Endodermal cell (in vitro differentiated cells): ENCODE results near the gene PPAN. TPM values are rescaled to one million over a fixed set of nuclear protein-coding genes. Genes with fewer than 3 reads are reported as not detected.

Experiments used
- DNase-seq: peaks from one replicate; pipeline ENCODE4 v3.0.0-alpha.2; 2017
- H3K27ac ChIP-seq: 2 replicates; pipeline ENCODE4 v1.5.1; 2013; ENCODE audit warnings: mild to moderate bottlenecking, low read depth, low read length, moderate library complexity
- H3K27me3 ChIP-seq: 2 replicates; pipeline ENCODE4 v1.6.1; 2013; ENCODE audit warnings: mild to moderate bottlenecking, low read length, moderate library complexity; ENCODE audit not compliant: insufficient read depth, control insufficient read depth, poor library complexity, severe bottlenecking
- H3K36me3 ChIP-seq: 2 replicates; pipeline ENCODE4 v1.7.0; 2013; ENCODE audit warnings: mild to moderate bottlenecking, low read length, moderate library complexity; ENCODE audit not compliant: control insufficient read depth, insufficient read depth
- H3K4me1 ChIP-seq: one replicate; pipeline ENCODE4 v1.7.0; 2013; ENCODE audit warnings: low read length; ENCODE audit not compliant: control insufficient read depth, insufficient read depth
- H3K4me3 ChIP-seq: 2 replicates; pipeline ENCODE4 v1.5.1; 2013; ENCODE audit warnings: mild to moderate bottlenecking, low read length, moderate library complexity
- H3K9ac ChIP-seq: 2 replicates; pipeline ENCODE4 v1.6.1; 2013; ENCODE audit warnings: mild to moderate bottlenecking, low read length, moderate library complexity; ENCODE audit not compliant: poor library complexity, severe bottlenecking; ENCODE audit errors: extremely low read depth
- H3K9me3 ChIP-seq: 2 replicates; pipeline ENCODE4 v1.6.1; 2013; ENCODE audit warnings: mild to moderate bottlenecking, low read length, moderate library complexity; ENCODE audit not compliant: control insufficient read depth
- H3K27ac Mint-ChIP-seq: 2 replicates; pipeline ENCODE4 v1.8.0; 2020; ENCODE audit warnings: mixed read lengths
- H3K27me3 Mint-ChIP-seq: 2 replicates; pipeline ENCODE4 v1.8.0; 2021; ENCODE audit warnings: mild to moderate bottlenecking, mixed read lengths; ENCODE audit not compliant: insufficient read depth
- H3K36me3 Mint-ChIP-seq: 2 replicates; pipeline ENCODE4 v1.8.0; 2020; ENCODE audit warnings: low read depth, mixed read lengths
- H3K4me1 Mint-ChIP-seq: 2 replicates; pipeline ENCODE4 v1.8.0; 2020; ENCODE audit warnings: mixed read lengths
- H3K4me3 Mint-ChIP-seq: 2 replicates; pipeline ENCODE4 v1.8.0; 2020; ENCODE audit warnings: mild to moderate bottlenecking, moderate library complexity, mixed read lengths
- H3K9me3 Mint-ChIP-seq: 2 replicates; pipeline ENCODE4 v1.8.0; 2020; ENCODE audit warnings: mild to moderate bottlenecking, mixed read lengths
- WGBS, 2 experiments: methylation state at CpG; one replicate each; pipeline versions ENCODE4 v1.1.5 to v1.1.7; 2013; ENCODE audit warnings: missing lambda C conversion rate in 2 of 2, mixed read lengths in 1 of 2; ENCODE audit not compliant: insufficient coverage in 1 of 2, insufficient read length in 1 of 2; 5-methylcytosine and 5-hydroxymethylcytosine counted together
- total RNA-seq, 2 donors: library from RNA; stranded (reverse); fragmentation: NEBNext Ultra II Directional in 1 of 2; extraction: Animal tissue kit (Norgen Biotek cat#: 25700) in 1 of 2; gene quantifications; 2 replicates in 1 of 2; 3 replicates in 1 of 2; pipeline ENCODE4 v1.2.1, GENCODE V29; 2021
- TF ChIP-seq, protein P1 (sequence below): fragments of 200-600 bp; sonication (generic); conservative IDR thresholded peaks from 2 replicates; pipeline ENCODE4 v1.5.0; 2021; ENCODE audit warnings: antibody characterized with exemption, mild to moderate bottlenecking

Gene PPAN
- total RNA-seq, 2 donors from 2014 or later = 40.3 to 54.0 TPM

DNA sequence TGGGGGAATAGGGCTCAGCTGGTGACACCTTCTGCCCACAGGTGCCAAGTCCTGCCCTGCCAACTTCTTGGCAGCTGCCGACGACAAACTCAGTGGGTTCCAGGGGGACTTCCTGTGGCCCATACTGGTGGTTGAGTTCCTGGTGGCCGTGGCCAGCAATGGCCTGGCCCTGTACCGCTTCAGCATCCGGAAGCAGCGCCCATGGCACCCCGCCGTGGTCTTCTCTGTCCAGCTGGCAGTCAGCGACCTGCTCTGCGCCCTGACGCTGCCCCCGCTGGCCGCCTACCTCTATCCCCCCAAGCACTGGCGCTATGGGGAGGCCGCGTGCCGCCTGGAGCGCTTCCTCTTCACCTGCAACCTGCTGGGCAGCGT is 7.4 kb downstream of the PPAN start:
- Histone ChIP-seq H3K9me3 (no peaks in the 10 kb centered on the region), H3K27ac (no peak overlapping the region), H3K4me3 (no peak overlapping the region), H3K4me1 (no peaks in the 10 kb centered on the region), H3K36me3 (peaks cover 51% of the 10 kb centered on the region), H3K27me3 (no peaks in the 10 kb centered on the region), H3K9ac (no peak overlapping the region)
- 92% methylated on average over 19 of the region's 19 CpGs for WGBS, 2 experiments
- H3K4me1 Mint-ChIP-seq = no peaks in the 10 kb centered on the region
- no peak overlapping the region for H3K27ac Mint-ChIP-seq
- peaks cover 43% of the 10 kb centered on the region for H3K36me3 Mint-ChIP-seq
- H3K9me3 Mint-ChIP-seq = no peaks in the 10 kb centered on the region
- H3K4me3 Mint-ChIP-seq = no peak overlapping the region
- DNase-seq = no peak
- no peaks in the 10 kb centered on the region for H3K27me3 Mint-ChIP-seq
- TF ChIP-seq, protein P1, sequence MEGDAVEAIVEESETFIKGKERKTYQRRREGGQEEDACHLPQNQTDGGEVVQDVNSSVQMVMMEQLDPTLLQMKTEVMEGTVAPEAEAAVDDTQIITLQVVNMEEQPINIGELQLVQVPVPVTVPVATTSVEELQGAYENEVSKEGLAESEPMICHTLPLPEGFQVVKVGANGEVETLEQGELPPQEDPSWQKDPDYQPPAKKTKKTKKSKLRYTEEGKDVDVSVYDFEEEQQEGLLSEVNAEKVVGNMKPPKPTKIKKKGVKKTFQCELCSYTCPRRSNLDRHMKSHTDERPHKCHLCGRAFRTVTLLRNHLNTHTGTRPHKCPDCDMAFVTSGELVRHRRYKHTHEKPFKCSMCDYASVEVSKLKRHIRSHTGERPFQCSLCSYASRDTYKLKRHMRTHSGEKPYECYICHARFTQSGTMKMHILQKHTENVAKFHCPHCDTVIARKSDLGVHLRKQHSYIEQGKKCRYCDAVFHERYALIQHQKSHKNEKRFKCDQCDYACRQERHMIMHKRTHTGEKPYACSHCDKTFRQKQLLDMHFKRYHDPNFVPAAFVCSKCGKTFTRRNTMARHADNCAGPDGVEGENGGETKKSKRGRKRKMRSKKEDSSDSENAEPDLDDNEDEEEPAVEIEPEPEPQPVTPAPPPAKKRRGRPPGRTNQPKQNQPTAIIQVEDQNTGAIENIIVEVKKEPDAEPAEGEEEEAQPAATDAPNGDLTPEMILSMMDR = no peak

DNA sequence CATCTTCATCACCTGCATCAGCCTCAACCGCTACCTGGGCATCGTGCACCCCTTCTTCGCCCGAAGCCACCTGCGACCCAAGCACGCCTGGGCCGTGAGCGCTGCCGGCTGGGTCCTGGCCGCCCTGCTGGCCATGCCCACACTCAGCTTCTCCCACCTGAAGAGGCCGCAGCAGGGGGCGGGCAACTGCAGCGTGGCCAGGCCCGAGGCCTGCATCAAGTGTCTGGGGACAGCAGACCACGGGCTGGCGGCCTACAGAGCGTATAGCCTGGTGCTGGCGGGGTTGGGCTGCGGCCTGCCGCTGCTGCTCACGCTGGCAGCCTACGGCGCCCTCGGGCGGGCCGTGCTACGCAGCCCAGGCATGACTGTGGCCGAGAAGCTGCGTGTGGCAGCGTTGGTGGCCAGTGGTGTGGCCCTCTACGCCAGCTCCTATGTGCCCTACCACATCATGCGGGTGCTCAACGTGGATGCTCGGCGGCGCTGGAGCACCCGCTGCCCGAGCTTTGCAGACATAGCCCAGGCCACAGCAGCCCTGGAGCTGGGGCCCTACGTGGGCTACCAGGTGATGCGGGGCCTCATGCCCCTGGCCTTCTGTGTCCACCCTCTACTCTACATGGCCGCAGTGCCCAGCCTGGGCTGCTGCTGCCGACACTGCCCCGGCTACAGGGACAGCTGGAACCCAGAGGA is 7.9 kb downstream of the PPAN start:
- Mint-ChIP-seq H3K27me3 (no peaks in the 10 kb centered on the region), H3K9me3 (no peaks in the 10 kb centered on the region), H3K27ac (no peak overlapping the region), H3K4me3 (no peak overlapping the region), H3K36me3 (peaks cover 43% of the 10 kb centered on the region), H3K4me1 (no peaks in the 10 kb centered on the region)
- no peaks in the 10 kb centered on the region for H3K9me3 ChIP-seq
- H3K27ac ChIP-seq = no peak overlapping the region
- no peaks in the 10 kb centered on the region for H3K27me3 ChIP-seq
- no peak overlapping the region for H3K9ac ChIP-seq
- TF ChIP-seq, protein P1 = peak; percentile 37
- 95 to 96% methylated on average over 36 to 43 of the region's 43 CpGs for WGBS, 2 experiments
- H3K36me3 ChIP-seq = peaks cover 49% of the 10 kb centered on the region
- H3K4me3 ChIP-seq = no peak overlapping the region
- DNase-seq = peak; percentile 75
- H3K4me1 ChIP-seq = no peaks in the 10 kb centered on the region

DNA sequence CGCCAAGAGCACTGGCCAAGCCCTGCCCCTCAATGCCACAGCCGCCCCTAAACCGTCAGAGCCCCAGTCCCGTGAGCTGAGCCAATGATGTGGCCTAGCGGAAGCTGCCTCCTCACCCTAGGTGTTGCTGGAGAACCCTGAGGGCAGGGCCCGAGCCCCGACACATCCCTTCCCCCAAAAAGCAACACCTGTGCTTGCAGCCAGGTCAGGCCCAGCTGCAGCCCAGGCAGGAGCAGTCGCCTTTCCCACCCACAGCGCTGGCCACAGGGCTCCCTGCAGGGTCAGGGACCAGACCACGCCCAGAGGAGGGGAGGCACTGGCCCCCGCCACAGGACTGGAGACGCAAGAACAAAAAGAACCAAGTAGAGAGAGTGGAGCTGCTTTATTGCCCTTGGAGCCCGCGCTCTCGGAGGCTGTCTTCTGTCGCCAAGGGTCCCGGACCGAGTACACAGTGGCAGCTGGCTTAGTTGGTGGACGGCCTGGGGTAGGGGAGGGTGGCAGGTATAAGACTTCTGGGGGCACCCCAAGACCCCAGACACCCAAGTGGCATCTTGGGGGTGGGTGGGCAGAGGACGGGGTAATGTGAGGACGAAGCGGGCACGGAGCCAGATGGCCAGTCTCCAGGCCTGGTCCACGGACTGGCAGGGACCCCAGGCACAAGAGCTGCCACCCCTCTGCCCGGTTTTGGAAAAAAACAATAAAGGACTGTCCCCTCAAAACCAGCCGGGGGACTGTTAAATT is 8.7 kb downstream of the PPAN start:
- H3K4me3 Mint-ChIP-seq = no peak overlapping the region
- no peaks in the 10 kb centered on the region for H3K27me3 ChIP-seq
- no peaks in the 10 kb centered on the region for H3K4me1 ChIP-seq
- no peak overlapping the region for H3K4me3 ChIP-seq
- H3K27ac Mint-ChIP-seq = no peak overlapping the region
- DNase-seq = peak; percentile 70
- H3K36me3 ChIP-seq = peaks cover 42% of the 10 kb centered on the region
- H3K36me3 Mint-ChIP-seq = peaks cover 36% of the 10 kb centered on the region
- 84 to 91% methylated on average over 10 to 26 of the region's 26 CpGs for WGBS, 2 experiments
- H3K4me1 Mint-ChIP-seq = no peaks in the 10 kb centered on the region
- no peak overlapping the region for H3K27ac ChIP-seq
- TF ChIP-seq, protein P1 = no peak
- H3K27me3 Mint-ChIP-seq = no peaks in the 10 kb centered on the region
- no peaks in the 10 kb centered on the region for H3K9me3 Mint-ChIP-seq
- no peak overlapping the region for H3K9ac ChIP-seq
- H3K9me3 ChIP-seq = no peaks in the 10 kb centered on the region
